HepG2 (cell line): ENCODE results near the gene NUDT9. TPM values are rescaled to one million over a fixed set of nuclear protein-coding genes. Genes with fewer than 3 reads are reported as not detected.

Source experiments
- ATAC-seq: fragments of 200-7000 bp; cut with Tn5 transposase; 3 replicates; pipeline ENCODE4 v1.9.1; 2020; ENCODE audit warnings: mild to moderate bottlenecking, moderate library complexity
- BruUV-seq: library from RNA; stranded (reverse); fragments of 400-500 nt; replicated peaks from 2 replicates; lab custom pipeline; 2021; lab: Mats Ljungman, UMichigan
- CTCF ChIA-PET: fragments of 300-600 bp; formaldehyde crosslinking; extraction: SDS; loops from one replicate; lab custom pipeline; 2021; ENCODE audit warnings: low total read pairs, inconsistent platforms, low intra/inter-chr PET ratio; lab: Yijun Ruan, JAX
- POLR2A ChIA-PET: fragments of 350-600 bp; sonication (Branson Sonifier 250); formaldehyde crosslinking; loops from one replicate; lab custom pipeline; 2020; ENCODE audit warnings: antibody characterized with exemption, inconsistent platforms; lab: Yijun Ruan, JAX
- DNase-seq: peaks from one replicate; pipeline ENCODE4 v3.0.0-alpha.2; 2015; ENCODE audit warnings: low spot score
- FAIRE-seq: peaks from 3 replicates; lab custom pipeline; 2011; peaks lifted over from hg19 to GRCh38; lab: Jason Lieb, UNC
- H2AFZ ChIP-seq: one replicate; pipeline ENCODE4 v1.6.1; 2011; ENCODE audit warnings: low read length, inconsistent platforms
- H3K27ac ChIP-seq: fragments of 300-600 bp; 3 replicates; pipeline ENCODE4 v1.8.0; 2011; ENCODE audit warnings: mixed run types, mild to moderate bottlenecking, mixed read lengths, low read length, inconsistent platforms; ENCODE audit not compliant: insufficient read depth; ENCODE audit errors: extremely low read length
- H3K27me3 ChIP-seq, 2 experiments: fragments of 200-600 bp in 1 of 2; 2 replicates in 1 of 2; 3 replicates in 1 of 2; pipeline versions ENCODE4 v1.6.0 to v1.8.0; 2011; ENCODE audit warnings: low read length in 2 of 2, mild to moderate bottlenecking in 2 of 2, moderate library complexity in 2 of 2, inconsistent platforms in 1 of 2; ENCODE audit not compliant: insufficient read depth in 2 of 2, control insufficient read depth in 1 of 2
- H3K36me3 ChIP-seq, 2 experiments: fragments of 200-600 bp in 1 of 2; replicated peaks in 1 of 2; 2 replicates in 1 of 2; 3 replicates in 1 of 2; pipeline versions ENCODE4 v1.5.1 to v1.8.0; 2011; ENCODE audit warnings: low read length in 2 of 2, inconsistent platforms in 1 of 2; ENCODE audit not compliant: insufficient read depth in 2 of 2, control insufficient read depth in 1 of 2
- H3K4me1 ChIP-seq: 2 replicates; pipeline ENCODE4 v1.5.1; 2012; ENCODE audit warnings: low read length, inconsistent platforms; ENCODE audit not compliant: insufficient read depth
- H3K4me2 ChIP-seq: 2 replicates; pipeline ENCODE4 v1.6.0; 2011; ENCODE audit warnings: low read depth, low read length, inconsistent platforms
- H3K4me3 ChIP-seq, 3 experiments: fragments of 200-600 bp in 1 of 3; sonication (generic), shearing (Covaris generic) in 1 of 3; replicated peaks in 1 of 3; 2 replicates each; pipeline ENCODE4 v1.5.1; 2011 to 2016; ENCODE audit warnings: low read length in 3 of 3, inconsistent platforms in 2 of 3, low read depth in 2 of 3, mild to moderate bottlenecking in 2 of 3, control low read depth in 1 of 3, mixed read lengths in 1 of 3; ENCODE audit not compliant: insufficient read depth in 1 of 3
- H3K79me2 ChIP-seq: one replicate; pipeline ENCODE4 v1.6.1; 2011; ENCODE audit warnings: low read length, inconsistent platforms; ENCODE audit not compliant: insufficient read depth
- H3K9ac ChIP-seq: 2 replicates; pipeline ENCODE4 v1.6.0; 2011; ENCODE audit warnings: mild to moderate bottlenecking, low read depth, low read length, inconsistent platforms; ENCODE audit not compliant: insufficient read depth
- H3K9me3 ChIP-seq: 2 replicates; pipeline ENCODE4 v1.5.1; 2012; ENCODE audit warnings: mild to moderate bottlenecking, low read length
- H4K20me1 ChIP-seq: 2 replicates; pipeline ENCODE4 v1.6.0; 2011; ENCODE audit warnings: inconsistent platforms, mild to moderate bottlenecking, low read length, moderate library complexity; ENCODE audit not compliant: insufficient read depth
- ARID5B ChIP-seq: IDR thresholded peaks from 2 replicates; pipeline ENCODE4 v1.4.0; 2020; ENCODE audit warnings: mild to moderate bottlenecking, missing genetic modification reagents
- ATAD3A ChIP-seq: sonication (generic); formaldehyde crosslinking; IDR thresholded peaks from 2 replicates; pipeline ENCODE4 v1.4.0; 2020; ENCODE audit warnings: missing genetic modification reagents
- CENPT ChIP-seq: sonication (generic); formaldehyde crosslinking; IDR thresholded peaks from 2 replicates; pipeline ENCODE4 v1.8.0; 2022; ENCODE audit warnings: low read depth, mild to moderate bottlenecking, moderate library complexity, missing genetic modification reagents
- PCBP1 ChIP-seq: fragments of 200-400 bp; formaldehyde crosslinking; IDR thresholded peaks from 2 replicates; pipeline ENCODE4 v1.6.1; 2017; ENCODE audit warnings: mild to moderate bottlenecking, low read depth, low read length, borderline replicate concordance
- PRPF4 ChIP-seq: fragments of 200-400 bp; formaldehyde crosslinking; IDR thresholded peaks from 2 replicates; pipeline ENCODE4 v1.6.1; 2016; ENCODE audit warnings: low read length, low read depth; ENCODE audit not compliant: poor library complexity, severe bottlenecking
- RCOR2 ChIP-seq: IDR thresholded peaks from 2 replicates; pipeline ENCODE4 v1.6.1; 2016; ENCODE audit warnings: missing biosample characterization, missing genetic modification reagents
- ZNF138 ChIP-seq: sonication (generic); formaldehyde crosslinking; IDR thresholded peaks from 2 replicates; pipeline ENCODE4 v1.5.0; 2020; ENCODE audit warnings: mild to moderate bottlenecking, low read depth, missing genetic modification reagents
- ZNF142 ChIP-seq: sonication (generic); formaldehyde crosslinking; IDR thresholded peaks from 2 replicates; pipeline ENCODE4 v1.4.0; 2020; ENCODE audit warnings: missing genetic modification reagents
- ZNF232 ChIP-seq: sonication (generic); formaldehyde crosslinking; IDR thresholded peaks from 2 replicates; pipeline ENCODE4 v1.4.0; 2020; ENCODE audit warnings: missing genetic modification reagents, borderline replicate concordance
- ZNF251 ChIP-seq: sonication (generic); formaldehyde crosslinking; IDR thresholded peaks from 2 replicates; pipeline ENCODE4 v1.9.0; 2021; ENCODE audit warnings: mild to moderate bottlenecking, missing genetic modification reagents
- ZNF460 ChIP-seq: sonication (generic); formaldehyde crosslinking; IDR thresholded peaks from 2 replicates; pipeline ENCODE4 v1.5.1; 2020; ENCODE audit warnings: missing genetic modification reagents, mild to moderate bottlenecking, borderline replicate concordance
- ZNF652 ChIP-seq: IDR thresholded peaks from 2 replicates; pipeline ENCODE4 v1.6.1; 2016; ENCODE audit warnings: low read depth, borderline replicate concordance
- ZNF740 ChIP-seq: sonication (generic); formaldehyde crosslinking; IDR thresholded peaks from 2 replicates; pipeline ENCODE4 v1.4.0; 2020; ENCODE audit warnings: missing genetic modification reagents
- WGBS: methylation state at CpG from one replicate; pipeline ENCODE4 v1.1.6; 2017; ENCODE audit warnings: low lambda C conversion rate; 5-methylcytosine and 5-hydroxymethylcytosine counted together
- in situ Hi-C: cut with HindIII; loops from 2 replicates; pipeline ENCODE4 v1.10.0; 2017; ENCODE audit warnings: low pct_unique_long_range_greater_than_20kb; ENCODE audit not compliant: extremely low pct_ligation_motif_present
- intact Hi-C: fragments of 100-400 bp; cut with micrococcal nuclease; formaldehyde crosslinking; loops from one replicate; pipeline ENCODE4 v1.10.0; 2022; ENCODE audit not compliant: unreplicated experiment
- polyA plus RNA-seq, 8 experiments: library from polyadenylated mRNA; depleted of rRNA in 3 of 8; stranded (reverse) in 7 of 8; unstranded in 1 of 8; fragments of >200 nt; fragmentation: Illumina TruSeq in 4 of 8; extraction: Trizol in 4 of 8; gene quantifications; 2 replicates each; pipeline versions ENCODE4 v1.2.1 to v1.2.3, GENCODE V29; 2011 to 2016; ENCODE audit warnings: low read depth in 4 of 8, missing spikeins in 1 of 8, mixed read lengths in 1 of 8; ENCODE audit not compliant: insufficient read depth in 1 of 8
- total RNA-seq, 5 experiments: library from RNA; depleted of rRNA; stranded (reverse); fragments of >200 nt; fragmentation: Illumina TruSeq; extraction: Trizol; gene quantifications; 2 replicates each; pipeline ENCODE4 v1.2.3, GENCODE V29; 2016; ENCODE audit warnings: low read depth in 1 of 5

Gene NUDT9
- total and polyA plus RNA-seq, 2 of the 13 experiments (the other 11 are each of a cell fraction or from before 2014, with no cell fraction given), result 10.4 to 12.3 TPM

GRCh38 chr4:87490664-87491369, 68.4 kb downstream of the NUDT9 start (continued):
- TF ChIP-seq CENPT (CRISPR knock-in tag) (no peak), RCOR2 (CRISPR knock-in tag) (no peak), ZNF232 (CRISPR knock-in tag) (no peak), ZNF740 (CRISPR knock-in tag) (no peak)

- Histone ChIP-seq H3K27me3 (no peaks in the 10 kb centered on the region), H3K4me2 (no peak overlapping the region), H3K36me3 (no peaks in the 10 kb centered on the region), H3K4me1 (peaks cover 27% of the 10 kb centered on the region), H3K79me2 (no peaks in the 10 kb centered on the region), H3K9ac (no peak overlapping the region), H4K20me1 (no peaks in the 10 kb centered on the region), H3K9me3 (no peaks in the 10 kb centered on the region), H2AFZ (no peak overlapping the region), H3K27ac (no peak overlapping the region), H3K4me3 (no peak overlapping the region)
- intact Hi-C loops, result no loop called here
- in situ Hi-C loops, result no loop called here
- ATAC-seq, result no peak; the same call in 1 of the 3 replicates
- POLR2A ChIA-PET, result no interaction called here
- no peak for DNase-seq
- CTCF ChIA-PET, result no interaction called here
- FAIRE-seq, result no peak
- no TSS peak for BruUV-seq
- 28% methylated on average over 2 of the region's 2 CpGs for WGBS
- TF ChIP-seq ZNF652 (CRISPR knock-in tag) (no peak), ZNF138 (CRISPR knock-in tag) (no peak), ZNF460 (CRISPR knock-in tag) (no peak), ATAD3A (CRISPR knock-in tag) (no peak), ARID5B (no peak), PRPF4 (no peak), PCBP1 (no peak), ZNF142 (CRISPR knock-in tag) (no peak), ZNF251 (no peak)
Observed at GRCh38 chr4:87491436-87491835, 69.1 kb downstream of the NUDT9 start.
